GM23338 (cell line): ENCODE measurements around the gene GRK5. TPM values are rescaled to one million over a fixed set of nuclear protein-coding genes. Genes with fewer than 3 reads are reported as not detected.

Experiments used
- ATAC-seq: fragments of 200-7000 bp; cut with Tn5 transposase; 3 replicates; pipeline ENCODE4 v1.9.1; 2020
- DNase-seq: peaks from one replicate; pipeline ENCODE4 v3.0.0-alpha.2; 2015; ENCODE audit warnings: low spot score
- H2AFZ ChIP-seq: fragments of 200-600 bp; sonication (generic); 2 replicates; pipeline ENCODE4 v1.8.0; 2016; ENCODE audit warnings: antibody characterized with exemption, mild to moderate bottlenecking, moderate library complexity
- H3F3A ChIP-seq: fragments of 200-600 bp; sonication (generic); replicated peaks from 2 replicates; pipeline ENCODE4 v1.8.0; 2017; ENCODE audit warnings: antibody characterized with exemption, mixed run types, low read depth
- H3K27ac ChIP-seq: fragments of 200-600 bp; sonication (generic); 2 replicates; pipeline ENCODE4 v1.6.1; 2016; ENCODE audit warnings: low read depth
- H3K27me3 ChIP-seq: fragments of 200-600 bp; sonication (generic); 2 replicates; pipeline ENCODE4 v1.8.0; 2016; ENCODE audit warnings: mild to moderate bottlenecking, mixed run types, moderate library complexity; ENCODE audit not compliant: insufficient read depth
- H3K36me3 ChIP-seq: fragments of 200-600 bp; sonication (generic); 2 replicates; pipeline ENCODE4 v1.8.0; 2016; ENCODE audit warnings: mild to moderate bottlenecking; ENCODE audit not compliant: insufficient read depth
- H3K4me1 ChIP-seq: fragments of 200-600 bp; sonication (generic); 2 replicates; pipeline ENCODE4 v1.8.0; 2016; ENCODE audit warnings: mild to moderate bottlenecking, moderate library complexity; ENCODE audit not compliant: insufficient read depth
- H3K4me2 ChIP-seq: fragments of 200-600 bp; sonication (generic); 2 replicates; pipeline ENCODE4 v1.7.1; 2017; ENCODE audit warnings: mixed run types
- H3K4me3 ChIP-seq: fragments of 200-600 bp; sonication (generic); 2 replicates; pipeline ENCODE4 v1.6.1; 2016; ENCODE audit warnings: mixed run types
- H3K79me2 ChIP-seq: fragments of 200-600 bp; sonication (generic); replicated peaks from 2 replicates; pipeline ENCODE4 v1.8.0; 2017; ENCODE audit warnings: mild to moderate bottlenecking; ENCODE audit not compliant: insufficient read depth
- H3K9me2 ChIP-seq: fragments of 200-600 bp; sonication (generic); 2 replicates; pipeline ENCODE4 v1.8.0; 2017; ENCODE audit not compliant: insufficient read depth
- H4K20me1 ChIP-seq: fragments of 200-600 bp; sonication (generic); replicated peaks from 2 replicates; pipeline ENCODE4 v1.8.0; 2017; ENCODE audit warnings: mild to moderate bottlenecking; ENCODE audit not compliant: insufficient read depth
- H3K27ac Mint-ChIP-seq: 2 replicates; pipeline ENCODE4 v1.8.0; 2020; ENCODE audit warnings: inconsistent platforms, mild to moderate bottlenecking, moderate library complexity, mixed read lengths
- H3K27me3 Mint-ChIP-seq: 3 replicates; pipeline ENCODE4 v1.8.0; 2022; ENCODE audit warnings: low read depth, mild to moderate bottlenecking, moderate library complexity, mixed read lengths, inconsistent platforms; ENCODE audit not compliant: insufficient read depth, poor library complexity
- H3K36me3 Mint-ChIP-seq: 3 replicates; pipeline ENCODE4 v1.8.0; 2021; ENCODE audit warnings: low read depth, mild to moderate bottlenecking, inconsistent platforms, moderate library complexity, mixed read lengths
- H3K4me1 Mint-ChIP-seq: 3 replicates; pipeline ENCODE4 v1.8.0; 2020; ENCODE audit warnings: mild to moderate bottlenecking, inconsistent platforms, mixed read lengths
- H3K4me3 Mint-ChIP-seq: 3 replicates; pipeline ENCODE4 v1.8.0; 2021; ENCODE audit warnings: moderate library complexity, mild to moderate bottlenecking, inconsistent platforms, mixed read lengths
- H3K9me3 Mint-ChIP-seq: 3 replicates; pipeline ENCODE4 v1.8.0; 2020; ENCODE audit warnings: moderate library complexity, mild to moderate bottlenecking, inconsistent platforms, mixed read lengths
- EZH2 ChIP-seq: fragments of 200-600 bp; sonication (generic); IDR thresholded peaks from one replicate; pipeline ENCODE4 v1.8.0; 2017; ENCODE audit warnings: antibody characterized with exemption, mild to moderate bottlenecking, low read depth; ENCODE audit not compliant: unreplicated experiment
- POLR2AphosphoS5 ChIP-seq: IDR thresholded peaks from 2 replicates; pipeline ENCODE4 v1.6.1; 2016; ENCODE audit warnings: antibody characterized with exemption, low read depth
- STAT1 ChIP-seq: IDR thresholded peaks from one replicate; pipeline ENCODE4 v1.6.1; 2016; ENCODE audit warnings: antibody characterized with exemption; ENCODE audit not compliant: unreplicated experiment
- ZNF331 ChIP-seq: fragments of 250-450 bp; sonication (Bioruptor Pico); IDR thresholded peaks from 2 replicates; pipeline ENCODE4 v1.5.0; 2020; ENCODE audit warnings: low read depth, mild to moderate bottlenecking, moderate library complexity
- polyA plus RNA-seq: library from polyadenylated mRNA; unstranded; fragments of >200 nt; fragmentation: Nextera tagmentation; extraction: Ambion mirVana; gene quantifications from 2 replicates; pipeline ENCODE4 v1.2.1, GENCODE V29; 2016
- total RNA-seq: library from RNA; depleted of rRNA; stranded (reverse); fragments of >200 nt; shearing (Covaris generic); gene quantifications from 2 replicates; pipeline ENCODE4 v1.2.3, GENCODE V29; 2014
- TF ChIP-seq, protein P1 (sequence below), 2 experiments: fragments of 200-600 bp in 1 of 2; sonication (generic) in 1 of 2; conservative IDR thresholded peaks; 2 replicates each; pipeline versions ENCODE4 v1.5.1 to v1.6.1; 2016 to 2017; ENCODE audit warnings: antibody characterized with exemption in 2 of 2, low read depth in 2 of 2, mild to moderate bottlenecking in 2 of 2, moderate library complexity in 1 of 2
- TF ChIP-seq, protein P2 (sequence below): IDR thresholded peaks from 2 replicates; pipeline ENCODE4 v1.6.1; 2016; ENCODE audit warnings: antibody characterized with exemption

The GRK5 gene
- total and polyA plus RNA-seq, 2 experiments from 2014 or later = 0.53 to 2.0 TPM

GRCh38 chr10:119165171-119166117 lies 41.9 kb upstream of the GRK5 start, which contains the start of gene SFXN4:
Gene SFXN4, minus strand, starts transcription at chr10:119165714. Its CDS starts 67 bp downstream, at chr10:119165647.
- Mint-ChIP-seq H3K4me3 (peak within 1 kb of the TSS; percentile 88), H3K27me3 (peaks cover 9% of the 10 kb centered on the region), H3K27ac (peak within 1 kb of the TSS; percentile 48; the same call in 1 of the 2 replicates), H3K36me3 (peaks cover 48% of the 10 kb centered on the region), H3K9me3 (no peaks in the 10 kb centered on the region), H3K4me1 (peaks cover 11% of the 10 kb centered on the region)
- peak; percentile 67 for DNase-seq
- Histone ChIP-seq H3K27me3 (no peaks in the 10 kb centered on the region), H3K36me3 (peaks cover 28% of the 10 kb centered on the region), H3K4me3 (peak within 1 kb of the TSS; percentile 90), H2AFZ (peak within 1 kb of the TSS; percentile 91), H3K27ac (no peak within 1 kb of the TSS; the same call in 1 of the 2 replicates), H3K4me2 (peak within 1 kb of the TSS; percentile 95), H3K79me2 (peaks cover 4% of the 10 kb centered on the region), H3F3A (peaks cover 20% of the 10 kb centered on the region; the same call in 1 of the 2 replicates), H4K20me1 (peaks cover 13% of the 10 kb centered on the region), H3K4me1 (peaks cover 13% of the 10 kb centered on the region), H3K9me2 (no peaks in the 10 kb centered on the region)
- no peak for TF ChIP-seq ZNF331 (CRISPR knock-in tag)
- TF ChIP-seq STAT1 = no peak
- peak; percentile 55 for TF ChIP-seq POLR2AphosphoS5
- TF ChIP-seq, protein P1, sequence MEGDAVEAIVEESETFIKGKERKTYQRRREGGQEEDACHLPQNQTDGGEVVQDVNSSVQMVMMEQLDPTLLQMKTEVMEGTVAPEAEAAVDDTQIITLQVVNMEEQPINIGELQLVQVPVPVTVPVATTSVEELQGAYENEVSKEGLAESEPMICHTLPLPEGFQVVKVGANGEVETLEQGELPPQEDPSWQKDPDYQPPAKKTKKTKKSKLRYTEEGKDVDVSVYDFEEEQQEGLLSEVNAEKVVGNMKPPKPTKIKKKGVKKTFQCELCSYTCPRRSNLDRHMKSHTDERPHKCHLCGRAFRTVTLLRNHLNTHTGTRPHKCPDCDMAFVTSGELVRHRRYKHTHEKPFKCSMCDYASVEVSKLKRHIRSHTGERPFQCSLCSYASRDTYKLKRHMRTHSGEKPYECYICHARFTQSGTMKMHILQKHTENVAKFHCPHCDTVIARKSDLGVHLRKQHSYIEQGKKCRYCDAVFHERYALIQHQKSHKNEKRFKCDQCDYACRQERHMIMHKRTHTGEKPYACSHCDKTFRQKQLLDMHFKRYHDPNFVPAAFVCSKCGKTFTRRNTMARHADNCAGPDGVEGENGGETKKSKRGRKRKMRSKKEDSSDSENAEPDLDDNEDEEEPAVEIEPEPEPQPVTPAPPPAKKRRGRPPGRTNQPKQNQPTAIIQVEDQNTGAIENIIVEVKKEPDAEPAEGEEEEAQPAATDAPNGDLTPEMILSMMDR (conservative IDR thresholded peaks at IDR 0.05; ENCODE audit: low read depth in 2 of 2) = 0 out of 4 replicates have a peak, but pooled peaks of 1 of the 2 experiments have one; percentile 13
- TF ChIP-seq, protein P2, sequence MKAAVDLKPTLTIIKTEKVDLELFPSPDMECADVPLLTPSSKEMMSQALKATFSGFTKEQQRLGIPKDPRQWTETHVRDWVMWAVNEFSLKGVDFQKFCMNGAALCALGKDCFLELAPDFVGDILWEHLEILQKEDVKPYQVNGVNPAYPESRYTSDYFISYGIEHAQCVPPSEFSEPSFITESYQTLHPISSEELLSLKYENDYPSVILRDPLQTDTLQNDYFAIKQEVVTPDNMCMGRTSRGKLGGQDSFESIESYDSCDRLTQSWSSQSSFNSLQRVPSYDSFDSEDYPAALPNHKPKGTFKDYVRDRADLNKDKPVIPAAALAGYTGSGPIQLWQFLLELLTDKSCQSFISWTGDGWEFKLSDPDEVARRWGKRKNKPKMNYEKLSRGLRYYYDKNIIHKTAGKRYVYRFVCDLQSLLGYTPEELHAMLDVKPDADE = no peak; the same call in 1 of the 2 replicates
- ATAC-seq = peak; percentile 78

DNA sequence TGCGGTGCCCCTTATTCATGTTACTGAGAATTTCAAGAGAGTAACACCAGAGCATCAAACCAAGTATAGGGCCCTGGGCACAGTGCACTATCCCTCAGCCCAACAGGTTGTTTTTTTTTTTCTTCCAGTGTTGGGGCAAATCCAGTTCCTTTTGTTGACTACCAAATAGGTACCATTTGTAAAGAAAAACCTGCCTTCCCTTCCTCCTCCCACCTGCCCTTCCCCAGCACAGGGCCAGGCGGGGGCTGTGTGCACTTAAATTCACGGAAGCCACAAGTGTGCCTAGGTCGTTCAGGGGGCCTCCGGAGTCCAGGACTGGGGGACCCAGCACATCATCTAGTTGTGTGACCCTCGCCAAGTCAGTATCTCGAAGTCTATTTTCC lies 41.3 kb upstream of the GRK5 start:
- TF ChIP-seq EZH2 = no peak
- TF ChIP-seq, protein P1 (conservative IDR thresholded peaks at IDR 0.05; ENCODE audit: low read depth in 2 of 2) = no peak
- no peak for TF ChIP-seq STAT1
- no peak for TF ChIP-seq POLR2AphosphoS5
- H3K27me3 ChIP-seq = no peaks in the 10 kb centered on the region
- Mint-ChIP-seq H3K9me3 (no peaks in the 10 kb centered on the region), H3K27me3 (peaks cover 9% of the 10 kb centered on the region), H3K4me3 (peak overlapping the region; percentile 88), H3K4me1 (peaks cover 11% of the 10 kb centered on the region), H3K27ac (0 out of 2 replicates have a peak overlapping the region, but pooled peaks have one; percentile 48), H3K36me3 (peaks cover 53% of the 10 kb centered on the region)
- H4K20me1 ChIP-seq = peaks cover 13% of the 10 kb centered on the region
- peak overlapping the region; percentile 91 for H2AFZ ChIP-seq
- ATAC-seq = peak; percentile 38
- H3K4me3 ChIP-seq = peak overlapping the region; percentile 90
- peak overlapping the region; percentile 95 for H3K4me2 ChIP-seq
- no peaks in the 10 kb centered on the region for H3K9me2 ChIP-seq
- H3K27ac ChIP-seq = no peak overlapping the region; the same call in 1 of the 2 replicates
- peaks cover 13% of the 10 kb centered on the region for H3K4me1 ChIP-seq
- peaks cover 32% of the 10 kb centered on the region for H3K36me3 ChIP-seq
- no peak for DNase-seq
- H3K79me2 ChIP-seq = peaks cover 4% of the 10 kb centered on the region
- H3F3A ChIP-seq = peaks cover 20% of the 10 kb centered on the region; the same call in 1 of the 2 replicates
